Measurements from ENCODE around the gene MGAT5. TPM values are rescaled to one million over a fixed set of nuclear protein-coding genes. Genes with fewer than 3 reads are reported as not detected.

The MGAT5 gene
- total RNA-seq, 2 experiments from 2014 or later: 60.8 to 68.0 TPM

GRCh38 chr2:134377730-134378129, 123.9 kb downstream of the MGAT5 start:
- intact Hi-C loops (cut with micrococcal nuclease; ENCODE audit: unreplicated experiment): no loop called here
- Histone ChIP-seq H3K79me2 (ENCODE audit: insufficient read depth, low read depth, low read length) (no peaks in the 10 kb centered on the region), H3K36me3 (ENCODE audit: insufficient read depth, low read length) (peaks cover 40% of the 10 kb centered on the region), H3K27ac (ENCODE audit: low read depth, low read length, poor library complexity, severe bottlenecking) (no peak overlapping the region), H3K9me3 (ENCODE audit: low read length) (no peaks in the 10 kb centered on the region), H3K4me3 (ENCODE audit: low read depth, low read length, poor library complexity, severe bottlenecking) (no peak overlapping the region), H3K4me2 (ENCODE audit: low read length) (no peak overlapping the region), H3K9me2 (ENCODE audit: insufficient read depth, low read length) (no peaks in the 10 kb centered on the region), H2AFZ (ENCODE audit: low read length) (no peak overlapping the region), H4K20me1 (ENCODE audit: insufficient read depth, low read length) (no peaks in the 10 kb centered on the region), H3K4me1 (ENCODE audit: insufficient read depth, low read length, poor library complexity, severe bottlenecking) (no peaks in the 10 kb centered on the region)
- POLR2A ChIA-PET: interaction anchor here (0.6 to 1.4 kb wide), 3 partner anchors 10 to 1506 kb away, joined by 3 to 5 read pairs (median 3); no protein-coding TSS in a partner anchor
- no peak for DNase-seq (ENCODE audit: low spot score)
- CTCF ChIA-PET (ENCODE audit: unreplicated experiment): no interaction called here
- no peak for TF ChIP-seq CTCF (conservative IDR thresholded peaks at IDR 0.05; ENCODE audit: low read length)
- no peak for TF ChIP-seq EZH2phosphoT487 (IDR thresholded peaks at IDR 0.05; ENCODE audit: borderline replicate concordance, low read depth, low read length)
- no TSS peak for BruUV-seq (replicated peaks)

DNA sequence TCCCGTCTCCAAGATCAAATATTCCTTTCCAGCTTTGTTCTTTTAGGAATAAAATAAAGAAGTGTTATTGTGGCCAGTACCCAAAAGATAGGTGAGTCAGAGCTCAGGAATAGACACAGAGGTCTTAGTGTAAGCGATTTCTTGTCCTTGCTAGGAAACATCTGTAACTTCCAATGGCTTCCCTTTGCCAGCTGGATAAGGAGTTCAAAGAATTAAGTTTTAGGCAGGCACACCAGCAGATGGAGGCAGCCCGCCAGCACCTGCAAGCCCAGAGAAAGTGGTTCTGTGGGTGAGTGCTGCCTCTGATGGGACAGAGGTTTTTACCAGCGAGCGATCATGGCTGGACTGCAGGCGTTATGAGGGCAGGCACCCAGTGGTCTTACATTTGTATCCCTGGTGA, 125.4 kb downstream of the MGAT5 start:
- peaks cover 43% of the 10 kb centered on the region for H3K36me3 ChIP-seq (ENCODE audit: insufficient read depth, low read length)
- intact Hi-C loops (cut with micrococcal nuclease; ENCODE audit: unreplicated experiment): no loop called here
- CTCF ChIA-PET (ENCODE audit: unreplicated experiment): no interaction called here

More for the DNA sequence above, 125.4 kb downstream of the MGAT5 start:
- Histone ChIP-seq H4K20me1 (ENCODE audit: insufficient read depth, low read length) (no peaks in the 10 kb centered on the region), H3K4me3 (ENCODE audit: low read depth, low read length, poor library complexity, severe bottlenecking) (no peak overlapping the region), H3K27ac (ENCODE audit: low read depth, low read length, poor library complexity, severe bottlenecking) (no peak overlapping the region), H3K79me2 (ENCODE audit: insufficient read depth, low read depth, low read length) (no peaks in the 10 kb centered on the region), H3K4me1 (ENCODE audit: insufficient read depth, low read length, poor library complexity, severe bottlenecking) (no peaks in the 10 kb centered on the region), H3K9me3 (ENCODE audit: low read length) (no peaks in the 10 kb centered on the region), H2AFZ (ENCODE audit: low read length) (no peak overlapping the region), H3K9me2 (ENCODE audit: insufficient read depth, low read length) (no peaks in the 10 kb centered on the region), H3K4me2 (ENCODE audit: low read length) (no peak overlapping the region)
- POLR2A ChIA-PET: interaction anchor here (0.9 kb wide), 1 partner anchor 63 kb away, joined by 3 read pairs; no protein-coding TSS in a partner anchor
- DNase-seq (ENCODE audit: low spot score): no peak
- no TSS peak for BruUV-seq (replicated peaks)
- no peak for TF ChIP-seq CTCF (conservative IDR thresholded peaks at IDR 0.05; ENCODE audit: low read length)
- TF ChIP-seq EZH2phosphoT487 (IDR thresholded peaks at IDR 0.05; ENCODE audit: borderline replicate concordance, low read depth, low read length): no peak
